GM12878 (cell line): ENCODE measurements around the gene CD86. TPM values are rescaled to one million over a fixed set of nuclear protein-coding genes. Genes with fewer than 3 reads are reported as not detected.
A peak's percentile ranks its signal among the peaks of the same experiment; 100 is the strongest.

Experiments used
- CHD4 ChIP-seq: fragments of 200-600 bp; sonication (generic); IDR thresholded peaks from 2 replicates; pipeline ENCODE4 v1.6.1; 2016; ENCODE audit warnings: mild to moderate bottlenecking
- CREM ChIP-seq: IDR thresholded peaks from 2 replicates; pipeline ENCODE4 v1.6.1; 2014; ENCODE audit warnings: antibody characterized with exemption, low read depth
- E2F8 ChIP-seq: fragments of 450-650 bp; IDR thresholded peaks from 2 replicates; pipeline ENCODE4 v1.6.1; 2018; ENCODE audit warnings: mild to moderate bottlenecking, low read depth, moderate library complexity; ENCODE audit not compliant: partially characterized antibody
- E4F1 ChIP-seq: fragments of 450-650 bp; IDR thresholded peaks from 2 replicates; pipeline ENCODE4 v1.6.1; 2018; ENCODE audit warnings: borderline replicate concordance, mild to moderate bottlenecking; ENCODE audit not compliant: partially characterized antibody
- EED ChIP-seq: sonication (generic); IDR thresholded peaks from 2 replicates; pipeline ENCODE4 v1.6.1; 2016; ENCODE audit warnings: antibody characterized with exemption, low read depth
- ELK1 ChIP-seq: IDR thresholded peaks from 2 replicates; pipeline ENCODE4 v1.6.1; 2012; ENCODE audit warnings: low read depth, low read length, improper control_type of control experiment
- EP300 ChIP-seq, 2 experiments: fragments of 150-350 bp in 1 of 2; IDR thresholded peaks; 2 replicates each; pipeline ENCODE4 v1.6.1; 2011 to 2012; ENCODE audit warnings: low read depth in 2 of 2, low read length in 2 of 2, borderline replicate concordance in 1 of 2, improper control_type of control experiment in 1 of 2, inconsistent platforms in 1 of 2; ENCODE audit not compliant: control insufficient read depth in 1 of 2
- ESRRA ChIP-seq: IDR thresholded peaks from 2 replicates; pipeline ENCODE4 v1.6.1; 2012; ENCODE audit warnings: mild to moderate bottlenecking, low read length, improper control_type of control experiment
- EZH2 ChIP-seq: IDR thresholded peaks from 2 replicates; pipeline ENCODE4 v1.6.1; 2012; ENCODE audit warnings: low read depth, mild to moderate bottlenecking, control low read depth, inconsistent platforms, low read length, borderline replicate concordance; ENCODE audit not compliant: control insufficient read depth
- FOXM1 ChIP-seq: IDR thresholded peaks from 2 replicates; pipeline ENCODE4 v1.6.1; 2012; ENCODE audit warnings: low read depth, mild to moderate bottlenecking, inconsistent platforms, low read length, moderate library complexity
- KAT2A ChIP-seq: conservative IDR thresholded peaks from 2 replicates; pipeline ENCODE4 v1.6.1; 2011; ENCODE audit warnings: low read depth, low read length; ENCODE audit not compliant: control insufficient read depth
- NKRF ChIP-seq: fragments of 450-650 bp; conservative IDR thresholded peaks from 2 replicates; pipeline ENCODE4 v1.6.1; 2017; ENCODE audit warnings: mild to moderate bottlenecking, moderate library complexity
- PKNOX1 ChIP-seq: fragments of 450-650 bp; IDR thresholded peaks from 2 replicates; pipeline ENCODE4 v1.6.1; 2016; ENCODE audit warnings: mild to moderate bottlenecking
- POLR2A ChIP-seq: IDR thresholded peaks from 2 replicates; pipeline ENCODE4 v1.6.1; 2011; ENCODE audit warnings: low read depth, mild to moderate bottlenecking, low read length
- SMC3 ChIP-seq: IDR thresholded peaks from 2 replicates; pipeline ENCODE4 v1.6.1; 2011; ENCODE audit warnings: low read length, improper control_type of control experiment, borderline replicate concordance
- SREBF1 ChIP-seq: IDR thresholded peaks from 2 replicates; pipeline ENCODE4 v1.6.1; 2012; ENCODE audit warnings: mild to moderate bottlenecking, low read length
- STAT1 ChIP-seq: fragments of 450-650 bp; conservative IDR thresholded peaks from 2 replicates; pipeline ENCODE4 v1.6.1; 2014; ENCODE audit warnings: antibody characterized with exemption, mild to moderate bottlenecking
- SUZ12 ChIP-seq: fragments of 200-600 bp; sonication (generic); IDR thresholded peaks from one replicate; pipeline ENCODE4 v1.6.1; 2018; ENCODE audit warnings: antibody characterized with exemption, mild to moderate bottlenecking; ENCODE audit not compliant: unreplicated experiment
- ZBED1 ChIP-seq: IDR thresholded peaks from 2 replicates; pipeline ENCODE4 v1.6.1; 2016; ENCODE audit warnings: borderline replicate concordance
- ZNF217 ChIP-seq: fragments of 450-650 bp; IDR thresholded peaks from 2 replicates; pipeline ENCODE4 v1.6.1; 2017; ENCODE audit warnings: antibody characterized with exemption, mild to moderate bottlenecking
- ZSCAN29 ChIP-seq: fragments of 450-650 bp; IDR thresholded peaks from 2 replicates; pipeline ENCODE4 v1.6.1; 2017; ENCODE audit warnings: mild to moderate bottlenecking, moderate library complexity
- polyA plus RNA-seq, 11 experiments: library from polyadenylated mRNA; depleted of rRNA in 4 of 11; unstranded in 6 of 11; stranded (reverse) in 5 of 11; fragments of >200 nt; fragmentation: Nextera tagmentation in 4 of 11; fragmentation: Illumina TruSeq in 1 of 11; extraction: Ambion mirVana in 4 of 11; extraction: Trizol in 1 of 11; gene quantifications; 1 replicate in 1 of 11; 2 replicates in 10 of 11; pipeline versions ENCODE4 v1.2.1 to v1.2.3, GENCODE V29; 2011 to 2016; ENCODE audit warnings: inconsistent platforms in 2 of 11, missing spikeins in 2 of 11, low read depth in 1 of 11
- total RNA-seq, 4 experiments: library from RNA; depleted of rRNA in 3 of 4; stranded (reverse); fragments of >200 nt in 3 of 4; fragmentation: Illumina TruSeq in 1 of 4; extraction: Trizol in 1 of 4; gene quantifications; 2 replicates each; pipeline versions ENCODE4 v1.2.1 to v1.2.3, GENCODE V29; 2013 to 2021

CD86 gene
- total and polyA plus RNA-seq, 10 of the 15 experiments (the other 5 are each of a cell fraction or from before 2014, with no cell fraction given): 40.9 to 100 (median 55.5) TPM

GRCh38 chr3:122094125-122094524, 39.0 kb downstream of the CD86 start (continued):
- TF ChIP-seq KAT2A (no peak), E2F8 (no peak), ZBED1 (peak; percentile 58; the same call in 1 of the 2 replicates), SMC3 (no peak), CREM (peak; percentile 66; the same call in 1 of the 2 replicates), EED (peak; percentile 82), STAT1 (no peak), PKNOX1 (peak; percentile 82), CHD4 (no peak), POLR2A (no peak), NKRF (no peak), EP300 (IDR thresholded peaks at IDR 0.05; ENCODE audit: borderline replicate concordance in 1 of 2, control insufficient read depth in 1 of 2, low read depth in 2 of 2, low read length in 2 of 2) (peak; percentile 37 to 65; a peak in 2 of 4 replicates), SREBF1 (no peak), SUZ12 (no peak), E4F1 (no peak), FOXM1 (peak; percentile 94), EZH2 (no peak), ZSCAN29 (no peak), ESRRA (peak; percentile 92), ELK1 (no peak), ZNF217 (peak; percentile 47; the same call in 1 of the 2 replicates)
